ENCODE measurements around the gene COX6B2. TPM values are rescaled to one million over a fixed set of nuclear protein-coding genes. Genes with fewer than 3 reads are reported as not detected.

Gene COX6B2
- total RNA-seq, 3 donors from 2014 or later = 0.73 to 1.3 TPM; not detected in 1

DNA sequence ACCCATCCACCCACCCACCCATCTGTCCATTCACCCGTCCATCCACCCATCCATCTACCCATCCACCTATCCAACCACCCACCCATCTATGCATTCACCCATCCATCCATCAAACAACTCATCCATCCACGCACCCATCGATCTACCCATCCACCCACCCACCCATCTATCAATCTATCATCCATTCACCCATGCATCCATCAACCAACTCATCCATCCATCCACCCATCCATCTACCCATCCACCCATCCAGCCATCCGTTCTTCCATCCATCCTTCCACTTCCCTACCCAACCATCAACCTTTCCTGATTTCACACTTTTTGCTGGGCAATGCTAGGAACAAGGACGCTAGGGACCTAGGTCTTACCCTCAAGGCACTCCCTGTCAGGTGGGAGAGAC lies 27.5 kb upstream of the COX6B2 start:
- H3K27me3 ChIP-seq = no peaks in the 10 kb centered on the region
- H3K27ac ChIP-seq = no peak overlapping the region
- H3K4me3 ChIP-seq = no peak overlapping the region
- intact Hi-C loops (cut with DNase I; ENCODE audit: low total_unique reads) = loop anchor here (1.0 to 5.0 kb wide), 2 partner anchors 76 to 865 kb away; no protein-coding TSS in a partner anchor
- DNase-seq (ENCODE audit: low spot score in 2 of 2) = no peak
- H3K4me1 ChIP-seq = peaks cover 5 to 9% of the 10 kb centered on the region in 2 donors
- TF ChIP-seq POLR2A (IDR thresholded peaks at IDR 0.05) = no peak
- TF ChIP-seq, protein P1, sequence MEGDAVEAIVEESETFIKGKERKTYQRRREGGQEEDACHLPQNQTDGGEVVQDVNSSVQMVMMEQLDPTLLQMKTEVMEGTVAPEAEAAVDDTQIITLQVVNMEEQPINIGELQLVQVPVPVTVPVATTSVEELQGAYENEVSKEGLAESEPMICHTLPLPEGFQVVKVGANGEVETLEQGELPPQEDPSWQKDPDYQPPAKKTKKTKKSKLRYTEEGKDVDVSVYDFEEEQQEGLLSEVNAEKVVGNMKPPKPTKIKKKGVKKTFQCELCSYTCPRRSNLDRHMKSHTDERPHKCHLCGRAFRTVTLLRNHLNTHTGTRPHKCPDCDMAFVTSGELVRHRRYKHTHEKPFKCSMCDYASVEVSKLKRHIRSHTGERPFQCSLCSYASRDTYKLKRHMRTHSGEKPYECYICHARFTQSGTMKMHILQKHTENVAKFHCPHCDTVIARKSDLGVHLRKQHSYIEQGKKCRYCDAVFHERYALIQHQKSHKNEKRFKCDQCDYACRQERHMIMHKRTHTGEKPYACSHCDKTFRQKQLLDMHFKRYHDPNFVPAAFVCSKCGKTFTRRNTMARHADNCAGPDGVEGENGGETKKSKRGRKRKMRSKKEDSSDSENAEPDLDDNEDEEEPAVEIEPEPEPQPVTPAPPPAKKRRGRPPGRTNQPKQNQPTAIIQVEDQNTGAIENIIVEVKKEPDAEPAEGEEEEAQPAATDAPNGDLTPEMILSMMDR (IDR thresholded peaks at IDR 0.05) = no peak
- TF ChIP-seq POLR2AphosphoS5 (IDR thresholded peaks at IDR 0.05) = no peak
- H3K36me3 ChIP-seq = no peaks in the 10 kb centered on the region
- no peaks in the 10 kb centered on the region for H3K9me3 ChIP-seq

DNA sequence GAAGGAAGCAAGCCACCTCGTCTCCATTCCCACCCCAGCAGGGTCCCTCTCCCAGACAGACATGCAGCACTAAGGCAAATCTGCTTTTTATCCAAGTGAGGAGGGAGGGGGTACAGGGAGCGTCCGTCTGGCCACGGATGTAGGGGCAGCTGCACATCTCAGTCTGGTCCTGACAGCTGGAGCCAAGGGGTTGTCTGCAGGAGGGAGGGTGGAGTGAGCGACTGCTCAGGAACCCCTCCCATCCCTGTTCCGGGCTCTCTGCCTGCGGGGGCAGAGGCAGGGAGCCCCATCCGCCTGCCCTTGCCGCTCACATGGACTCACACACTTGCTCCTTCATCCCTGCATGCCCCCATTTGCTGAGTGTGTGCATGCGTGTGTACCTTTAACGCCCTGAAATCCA lies 24.7 kb upstream of the COX6B2 start:
- no peak overlapping the region for H3K4me3 ChIP-seq
- no peaks in the 10 kb centered on the region for H3K36me3 ChIP-seq
- intact Hi-C loops (cut with DNase I; ENCODE audit: low total_unique reads) = no loop called here
- no peaks in the 10 kb centered on the region for H3K9me3 ChIP-seq
- H3K4me1 ChIP-seq = peaks cover 0 to 4% of the 10 kb centered on the region in 2 donors
- H3K27me3 ChIP-seq = peaks cover 0 to under 1% of the 10 kb centered on the region in 2 donors
- DNase-seq (ENCODE audit: low spot score in 2 of 2) = no peak
- TF ChIP-seq POLR2AphosphoS5 (IDR thresholded peaks at IDR 0.05) (no peak), POLR2A (IDR thresholded peaks at IDR 0.05) (no peak)
- TF ChIP-seq, protein P1 (IDR thresholded peaks at IDR 0.05) = no peak
- no peak overlapping the region for H3K27ac ChIP-seq

DNA sequence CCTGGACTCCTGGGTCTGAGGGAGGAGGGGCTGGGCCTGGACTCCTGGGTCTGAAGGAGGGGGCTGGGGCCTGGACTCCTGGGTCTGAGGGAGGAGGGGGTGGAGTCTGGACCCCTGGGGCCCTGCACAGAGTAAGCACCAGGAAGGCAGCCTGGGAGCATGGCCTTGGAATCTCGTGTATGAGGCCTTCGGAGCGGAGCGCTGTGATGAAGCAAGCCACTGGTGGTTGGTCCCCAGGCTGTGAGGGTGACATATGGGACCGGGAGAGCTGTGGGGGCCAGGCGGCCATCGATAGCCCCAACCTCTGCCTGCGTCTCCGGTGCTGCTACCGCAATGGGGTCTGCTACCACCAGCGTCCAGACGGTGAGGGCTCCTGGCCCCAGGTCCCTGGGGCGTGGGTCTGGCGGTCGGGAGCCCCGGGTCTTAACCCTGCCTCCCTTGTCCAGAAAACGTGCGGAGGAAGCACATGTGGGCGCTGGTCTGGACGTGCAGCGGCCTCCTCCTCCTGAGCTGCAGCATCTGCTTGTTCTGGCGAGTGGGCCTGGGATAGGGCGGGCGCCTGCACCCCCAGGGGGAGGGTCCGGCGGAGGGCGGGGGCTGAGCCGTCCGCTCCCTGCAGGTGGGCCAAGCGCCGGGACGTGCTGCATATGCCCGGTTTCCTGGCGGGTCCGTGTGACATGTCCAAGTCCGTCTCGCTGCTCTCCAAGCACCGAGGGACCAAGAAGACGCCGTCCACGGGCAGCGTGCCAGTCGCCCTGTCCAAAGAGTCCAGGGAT lies 23.0 kb upstream of the COX6B2 start:
- Histone ChIP-seq H3K9me3 (no peaks in the 10 kb centered on the region), H3K36me3 (no peaks in the 10 kb centered on the region), H3K4me3 (no peak overlapping the region), H3K27ac (no peak overlapping the region), H3K4me1 (no peaks in the 10 kb centered on the region), H3K27me3 (peaks cover 0 to 17% of the 10 kb centered on the region in 2 donors)
- intact Hi-C loops (cut with DNase I; ENCODE audit: low total_unique reads) = no loop called here
- TF ChIP-seq POLR2AphosphoS5 (IDR thresholded peaks at IDR 0.05) (no peak), POLR2A (IDR thresholded peaks at IDR 0.05) (no peak)
- TF ChIP-seq, protein P1 (IDR thresholded peaks at IDR 0.05) = no peak
- no peak for DNase-seq (ENCODE audit: low spot score in 2 of 2)

DNA sequence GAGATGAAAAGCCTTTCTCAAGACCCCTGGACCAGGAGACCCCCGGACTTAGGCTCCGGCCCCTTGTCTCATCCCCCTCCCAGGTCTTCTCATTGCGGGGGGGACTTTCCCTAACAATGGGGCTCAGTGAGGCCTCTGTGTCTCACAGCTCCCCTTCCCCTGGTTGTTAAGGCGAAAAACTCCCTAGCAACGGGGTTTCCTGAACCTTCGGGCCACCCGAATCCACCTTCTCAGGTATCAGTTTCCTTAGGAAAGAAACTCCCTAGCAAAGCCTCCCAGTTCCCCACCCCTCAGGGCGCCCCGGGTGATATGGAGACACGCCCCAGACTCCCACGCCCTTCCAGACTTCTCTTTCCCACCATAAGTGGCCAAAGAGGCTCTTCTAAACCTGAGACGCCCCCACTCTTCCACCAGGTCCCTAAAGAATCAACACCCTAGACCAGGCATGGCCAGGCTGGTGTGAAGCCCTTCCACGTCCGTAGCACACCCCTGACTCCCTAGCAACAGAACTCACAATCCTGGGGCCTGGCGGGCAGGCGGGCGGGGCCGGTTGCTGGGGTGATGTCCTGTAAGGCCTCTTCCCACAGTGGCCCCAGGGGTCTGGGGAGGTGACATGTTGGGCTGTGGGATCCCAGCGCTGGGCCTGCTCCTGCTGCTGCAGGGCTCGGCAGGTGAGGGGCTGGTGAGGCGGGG lies 21.9 kb upstream of the COX6B2 start, which contains the start of gene TMEM190:
TMEM190 (plus strand) TSS at position 586 of the 693 bp plus-strand sequence; CDS start at position 614, 28 bp downstream.
- DNase-seq (ENCODE audit: low spot score in 2 of 2) = no peak
- no peaks in the 10 kb centered on the region for H3K9me3 ChIP-seq
- intact Hi-C loops (cut with DNase I; ENCODE audit: low total_unique reads) = no loop called here
- H3K4me1 ChIP-seq = no peaks in the 10 kb centered on the region
- TF ChIP-seq POLR2AphosphoS5 (IDR thresholded peaks at IDR 0.05) (no peak), POLR2A (IDR thresholded peaks at IDR 0.05) (no peak)
- TF ChIP-seq, protein P1 (IDR thresholded peaks at IDR 0.05) = no peak
- H3K27me3 ChIP-seq = peaks cover 0 to 29% of the 10 kb centered on the region in 2 donors
- H3K4me3 ChIP-seq = no peak within 1 kb of the TSS
- no peaks in the 10 kb centered on the region for H3K36me3 ChIP-seq
- H3K27ac ChIP-seq = no peak within 1 kb of the TSS
